Measurements from ENCODE around the gene AGAP4. TPM values are rescaled to one million over a fixed set of nuclear protein-coding genes. Genes with fewer than 3 reads are reported as not detected.

The AGAP4 gene
- total and polyA plus RNA-seq, 2 of the 8 experiments (the other 6 are each of a cell fraction or from before 2014, with no cell fraction given): 13.5 to 13.9 TPM

- TF ChIP-seq CHD7 (IDR thresholded peaks at IDR 0.05; ENCODE audit: insufficient replicate concordance, low read length) (no peak), TBP (IDR thresholded peaks at IDR 0.05; ENCODE audit: low read depth, low read length) (no peak), NRF1 (IDR thresholded peaks at IDR 0.05; ENCODE audit: low read depth, low read length) (no peak), RFX5 (IDR thresholded peaks at IDR 0.05; ENCODE audit: borderline replicate concordance, low read depth, low read length) (no peak)
Observed at GRCh38 chr10:45809837-45810236, 37.5 kb downstream of the AGAP4 start (continued).

Data from H1 (cell line).